OCI-LY7 (cell line): ENCODE data around the gene SYNRG. TPM values are rescaled to one million over a fixed set of nuclear protein-coding genes. Genes with fewer than 3 reads are reported as not detected.
A peak's percentile ranks its signal among the peaks of the same experiment; 100 is the strongest.

Source experiments
- BruUV-seq: library from RNA; stranded (reverse); fragments of 400-500 nt; replicated peaks from 2 replicates; lab custom pipeline; 2021; lab: Mats Ljungman, UMichigan
- CTCF ChIA-PET: fragments of 300-600 bp; sonication (Branson Sonifier 250); formaldehyde crosslinking; loops from one replicate; lab custom pipeline; 2022; ENCODE audit warnings: antibody characterized with exemption; ENCODE audit not compliant: unreplicated experiment; lab: Charles Lee
- POLR2A ChIA-PET: fragments of 300-600 bp; sonication (Branson Sonifier 250); formaldehyde crosslinking; loops from one replicate; lab custom pipeline; 2022; ENCODE audit warnings: antibody characterized with exemption; lab: Charles Lee
- DNase-seq: peaks from one replicate; pipeline ENCODE4 v3.0.0-alpha.2; 2015; ENCODE audit warnings: low spot score
- H2AFZ ChIP-seq: fragments of 200-600 bp; sonication (generic), shearing (Covaris generic); 2 replicates; pipeline ENCODE4 v1.6.1; 2014; ENCODE audit warnings: mild to moderate bottlenecking, antibody characterized with exemption, low read length, moderate library complexity
- H3K27ac ChIP-seq: fragments of 200-600 bp; sonication (generic); 2 replicates; pipeline ENCODE4 v1.5.1; 2014; ENCODE audit warnings: mixed run types, low read depth, mild to moderate bottlenecking, moderate library complexity, low read length, inconsistent platforms; ENCODE audit not compliant: poor library complexity, severe bottlenecking
- H3K36me3 ChIP-seq: fragments of 200-600 bp; sonication (generic); 2 replicates; pipeline ENCODE4 v1.6.1; 2014; ENCODE audit warnings: mild to moderate bottlenecking, antibody characterized with exemption, low read length, moderate library complexity, mixed read lengths; ENCODE audit not compliant: insufficient read depth
- H3K4me1 ChIP-seq: fragments of 200-600 bp; sonication (generic); 2 replicates; pipeline ENCODE4 v1.5.1; 2014; ENCODE audit warnings: mild to moderate bottlenecking, low read length; ENCODE audit not compliant: insufficient read depth, poor library complexity, severe bottlenecking
- H3K4me2 ChIP-seq: fragments of 200-600 bp; sonication (generic); 2 replicates; pipeline ENCODE4 v1.6.1; 2014; ENCODE audit warnings: mild to moderate bottlenecking, low read length
- H3K4me3 ChIP-seq: fragments of 200-600 bp; sonication (generic); 2 replicates; pipeline ENCODE4 v1.5.1; 2014; ENCODE audit warnings: mild to moderate bottlenecking, low read depth, low read length; ENCODE audit not compliant: poor library complexity, severe bottlenecking
- H3K79me2 ChIP-seq: fragments of 200-600 bp; sonication (generic); 2 replicates; pipeline ENCODE4 v1.6.1; 2016; ENCODE audit warnings: low read depth, mild to moderate bottlenecking, low read length, moderate library complexity, mixed read lengths; ENCODE audit not compliant: insufficient read depth
- H3K9me2 ChIP-seq: fragments of 200-600 bp; sonication (generic); 2 replicates; pipeline ENCODE4 v1.6.1; 2016; ENCODE audit warnings: mild to moderate bottlenecking, low read length, mixed read lengths; ENCODE audit not compliant: insufficient read depth
- H3K9me3 ChIP-seq: fragments of 200-600 bp; sonication (generic); 2 replicates; pipeline ENCODE4 v1.6.1; 2014; ENCODE audit warnings: mild to moderate bottlenecking, mixed run types, low read length, mixed read lengths
- H4K20me1 ChIP-seq: fragments of 200-600 bp; sonication (generic); 2 replicates; pipeline ENCODE4 v1.6.1; 2014; ENCODE audit warnings: mild to moderate bottlenecking, antibody characterized with exemption, low read length, moderate library complexity, mixed read lengths; ENCODE audit not compliant: insufficient read depth
- EZH2phosphoT487 ChIP-seq: fragments of 200-600 bp; sonication (generic); IDR thresholded peaks from 2 replicates; pipeline ENCODE4 v1.6.1; 2018; ENCODE audit warnings: low read depth, borderline replicate concordance, mild to moderate bottlenecking, mixed run types, antibody characterized with exemption, low read length, moderate library complexity, mixed read lengths
- intact Hi-C: fragments of 100-400 bp; cut with micrococcal nuclease; formaldehyde crosslinking; loops from one replicate; pipeline ENCODE4 v1.10.0; 2022; ENCODE audit not compliant: unreplicated experiment
- total RNA-seq, 2 experiments: library from RNA; depleted of rRNA in 1 of 2; stranded (reverse); fragments of >200 nt in 1 of 2; shearing (Covaris generic) in 1 of 2; gene quantifications; 2 replicates each; pipeline ENCODE4 v1.2.3, GENCODE V29; 2014 to 2022
- TF ChIP-seq, protein P1 (sequence below): fragments of 200-600 bp; sonication (generic); conservative IDR thresholded peaks from 2 replicates; pipeline ENCODE4 v1.5.1; 2014; ENCODE audit warnings: mild to moderate bottlenecking, antibody characterized with exemption, low read length, moderate library complexity, mixed read lengths

The SYNRG gene
- total RNA-seq, 2 experiments from 2014 or later, result 39.6 to 132 TPM

DNA sequence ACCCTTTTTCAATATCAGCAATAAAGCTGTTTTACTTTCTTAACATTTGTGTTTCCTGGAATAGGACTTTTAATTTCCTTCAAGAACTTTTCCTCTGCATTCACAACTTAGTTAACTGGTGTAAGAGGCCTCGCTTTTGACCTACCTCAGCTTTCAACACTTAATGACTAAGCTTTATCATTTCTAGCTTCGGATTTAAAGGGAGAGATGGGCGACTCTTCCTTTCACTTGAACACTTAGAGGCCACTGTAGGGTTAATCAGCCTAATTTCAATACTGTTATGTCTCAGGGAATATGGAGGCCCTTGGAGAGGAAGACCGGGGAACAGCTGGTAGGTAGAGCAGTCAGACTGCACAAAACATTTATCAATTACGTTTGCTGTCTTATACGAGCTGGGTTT lies 4.7 kb downstream of the SYNRG start:
- Histone ChIP-seq H3K36me3 (peaks cover 64% of the 10 kb centered on the region), H4K20me1 (peaks cover 13% of the 10 kb centered on the region; the same call in 1 of the 2 replicates), H3K4me1 (peaks cover 38% of the 10 kb centered on the region), H3K9me2 (no peaks in the 10 kb centered on the region), H3K4me3 (no peak overlapping the region), H3K79me2 (peaks cover 88% of the 10 kb centered on the region), H2AFZ (no peak overlapping the region), H3K4me2 (peak overlapping the region; percentile 81), H3K9me3 (peaks cover 5% of the 10 kb centered on the region; the same call in 1 of the 2 replicates), H3K27ac (peak overlapping the region; percentile 10)
- intact Hi-C loops, result loop anchor here (10.0 kb wide), 1 partner anchor 1000 kb away; the partner anchor contains the start of gene MRM1
- CTCF ChIA-PET, result interaction anchor here (0.5 kb wide), 1 partner anchor 886 kb away, joined by 3 read pairs; no protein-coding TSS in a partner anchor
- TF ChIP-seq, protein P1, sequence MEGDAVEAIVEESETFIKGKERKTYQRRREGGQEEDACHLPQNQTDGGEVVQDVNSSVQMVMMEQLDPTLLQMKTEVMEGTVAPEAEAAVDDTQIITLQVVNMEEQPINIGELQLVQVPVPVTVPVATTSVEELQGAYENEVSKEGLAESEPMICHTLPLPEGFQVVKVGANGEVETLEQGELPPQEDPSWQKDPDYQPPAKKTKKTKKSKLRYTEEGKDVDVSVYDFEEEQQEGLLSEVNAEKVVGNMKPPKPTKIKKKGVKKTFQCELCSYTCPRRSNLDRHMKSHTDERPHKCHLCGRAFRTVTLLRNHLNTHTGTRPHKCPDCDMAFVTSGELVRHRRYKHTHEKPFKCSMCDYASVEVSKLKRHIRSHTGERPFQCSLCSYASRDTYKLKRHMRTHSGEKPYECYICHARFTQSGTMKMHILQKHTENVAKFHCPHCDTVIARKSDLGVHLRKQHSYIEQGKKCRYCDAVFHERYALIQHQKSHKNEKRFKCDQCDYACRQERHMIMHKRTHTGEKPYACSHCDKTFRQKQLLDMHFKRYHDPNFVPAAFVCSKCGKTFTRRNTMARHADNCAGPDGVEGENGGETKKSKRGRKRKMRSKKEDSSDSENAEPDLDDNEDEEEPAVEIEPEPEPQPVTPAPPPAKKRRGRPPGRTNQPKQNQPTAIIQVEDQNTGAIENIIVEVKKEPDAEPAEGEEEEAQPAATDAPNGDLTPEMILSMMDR, result no peak
- TF ChIP-seq EZH2phosphoT487, result no peak
- no TSS peak for BruUV-seq
- no peak for DNase-seq
- POLR2A ChIA-PET, result interaction anchor here (0.7 to 1.0 kb wide), 2 partner anchors 24 to 154 kb away, joined by 3 read pairs; no protein-coding TSS in a partner anchor

DNA sequence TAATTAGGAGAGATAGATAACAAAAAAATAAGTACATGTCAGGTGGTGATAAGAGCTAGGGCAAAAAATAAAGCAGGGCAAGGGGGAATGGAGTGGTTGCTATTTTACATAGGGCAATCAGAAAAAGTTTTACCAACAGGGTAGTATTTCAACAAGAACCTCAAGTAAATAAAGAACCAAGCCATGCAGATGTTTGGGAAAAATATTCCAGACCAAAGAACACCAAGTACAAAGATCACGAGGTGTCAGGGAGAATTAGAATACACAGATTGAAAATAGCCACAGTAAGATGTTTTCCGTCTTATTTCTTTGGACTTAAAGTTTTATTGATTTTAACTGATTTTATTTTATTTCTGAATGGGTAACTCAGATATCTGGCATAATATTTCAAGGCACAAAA lies 11.1 kb downstream of the SYNRG start:
- peaks cover 50% of the 10 kb centered on the region for H3K79me2 ChIP-seq
- H3K27ac ChIP-seq, result no peak overlapping the region
- H3K4me2 ChIP-seq, result no peak overlapping the region
- peaks cover 3% of the 10 kb centered on the region for H3K4me1 ChIP-seq
- peaks cover 92% of the 10 kb centered on the region for H3K36me3 ChIP-seq
- ChIA-PET CTCF (no interaction called here), POLR2A (no interaction called here)
- no TSS peak for BruUV-seq
- H2AFZ ChIP-seq, result no peak overlapping the region
- no peaks in the 10 kb centered on the region for H3K9me2 ChIP-seq
- TF ChIP-seq, protein P1, result no peak
- no peak for TF ChIP-seq EZH2phosphoT487
- DNase-seq, result no peak
- intact Hi-C loops, result no loop called here
- H3K9me3 ChIP-seq, result no peaks in the 10 kb centered on the region
- H3K4me3 ChIP-seq, result no peak overlapping the region
- H4K20me1 ChIP-seq, result no peaks in the 10 kb centered on the region

- POLR2A ChIA-PET, result no interaction called here
- TF ChIP-seq EZH2phosphoT487, result no peak
- TF ChIP-seq, protein P1, result no peak
- intact Hi-C loops, result no loop called here
- H3K4me1 ChIP-seq, result no peaks in the 10 kb centered on the region
- peaks cover 67% of the 10 kb centered on the region for H3K79me2 ChIP-seq
- H3K9me3 ChIP-seq, result no peaks in the 10 kb centered on the region
- CTCF ChIA-PET, result no interaction called here
- H3K9me2 ChIP-seq, result no peaks in the 10 kb centered on the region
- no TSS peak for BruUV-seq
- H4K20me1 ChIP-seq, result no peaks in the 10 kb centered on the region
- no peak overlapping the region for H3K4me3 ChIP-seq
- peaks cover 96% of the 10 kb centered on the region for H3K36me3 ChIP-seq
- no peak for DNase-seq
- no peak overlapping the region for H3K27ac ChIP-seq
- H3K4me2 ChIP-seq, result no peak overlapping the region
- no peak overlapping the region for H2AFZ ChIP-seq
These were observed 16.9 kb downstream of the SYNRG start for GRCh38 chr17:37592291-37592690.
